Endodermal cell (in vitro differentiated cells): Measurements from ENCODE around the gene ZNF771. TPM values are rescaled to one million over a fixed set of nuclear protein-coding genes. Genes with fewer than 3 reads are reported as not detected.

ENCODE experiments used
- DNase-seq: peaks from one replicate; pipeline ENCODE4 v3.0.0-alpha.2; 2017
- H3K27ac ChIP-seq: 2 replicates; pipeline ENCODE4 v1.5.1; 2013; ENCODE audit warnings: mild to moderate bottlenecking, low read depth, low read length, moderate library complexity
- H3K27me3 ChIP-seq: 2 replicates; pipeline ENCODE4 v1.6.1; 2013; ENCODE audit warnings: mild to moderate bottlenecking, low read length, moderate library complexity; ENCODE audit not compliant: insufficient read depth, control insufficient read depth, poor library complexity, severe bottlenecking
- H3K36me3 ChIP-seq: 2 replicates; pipeline ENCODE4 v1.7.0; 2013; ENCODE audit warnings: mild to moderate bottlenecking, low read length, moderate library complexity; ENCODE audit not compliant: control insufficient read depth, insufficient read depth
- H3K4me1 ChIP-seq: one replicate; pipeline ENCODE4 v1.7.0; 2013; ENCODE audit warnings: low read length; ENCODE audit not compliant: control insufficient read depth, insufficient read depth
- H3K4me3 ChIP-seq: 2 replicates; pipeline ENCODE4 v1.5.1; 2013; ENCODE audit warnings: mild to moderate bottlenecking, low read length, moderate library complexity
- H3K9ac ChIP-seq: 2 replicates; pipeline ENCODE4 v1.6.1; 2013; ENCODE audit warnings: mild to moderate bottlenecking, low read length, moderate library complexity; ENCODE audit not compliant: poor library complexity, severe bottlenecking; ENCODE audit errors: extremely low read depth
- H3K9me3 ChIP-seq: 2 replicates; pipeline ENCODE4 v1.6.1; 2013; ENCODE audit warnings: mild to moderate bottlenecking, low read length, moderate library complexity; ENCODE audit not compliant: control insufficient read depth
- H3K27ac Mint-ChIP-seq: 2 replicates; pipeline ENCODE4 v1.8.0; 2020; ENCODE audit warnings: mixed read lengths
- H3K27me3 Mint-ChIP-seq: 2 replicates; pipeline ENCODE4 v1.8.0; 2021; ENCODE audit warnings: mild to moderate bottlenecking, mixed read lengths; ENCODE audit not compliant: insufficient read depth
- H3K36me3 Mint-ChIP-seq: 2 replicates; pipeline ENCODE4 v1.8.0; 2020; ENCODE audit warnings: low read depth, mixed read lengths
- H3K4me1 Mint-ChIP-seq: 2 replicates; pipeline ENCODE4 v1.8.0; 2020; ENCODE audit warnings: mixed read lengths
- H3K4me3 Mint-ChIP-seq: 2 replicates; pipeline ENCODE4 v1.8.0; 2020; ENCODE audit warnings: mild to moderate bottlenecking, moderate library complexity, mixed read lengths
- H3K9me3 Mint-ChIP-seq: 2 replicates; pipeline ENCODE4 v1.8.0; 2020; ENCODE audit warnings: mild to moderate bottlenecking, mixed read lengths
- WGBS, 2 experiments: methylation state at CpG; one replicate each; pipeline versions ENCODE4 v1.1.5 to v1.1.7; 2013; ENCODE audit warnings: missing lambda C conversion rate in 2 of 2, mixed read lengths in 1 of 2; ENCODE audit not compliant: insufficient coverage in 1 of 2, insufficient read length in 1 of 2; 5-methylcytosine and 5-hydroxymethylcytosine counted together
- total RNA-seq, 2 donors: library from RNA; stranded (reverse); fragmentation: NEBNext Ultra II Directional in 1 of 2; extraction: Animal tissue kit (Norgen Biotek cat#: 25700) in 1 of 2; gene quantifications; 2 replicates in 1 of 2; 3 replicates in 1 of 2; pipeline ENCODE4 v1.2.1, GENCODE V29; 2021
- TF ChIP-seq, protein P1 (sequence below): fragments of 200-600 bp; sonication (generic); conservative IDR thresholded peaks from 2 replicates; pipeline ENCODE4 v1.5.0; 2021; ENCODE audit warnings: antibody characterized with exemption, mild to moderate bottlenecking

ZNF771 gene
- total RNA-seq, 2 donors from 2014 or later, result 14.7 to 16.6 TPM

DNA sequence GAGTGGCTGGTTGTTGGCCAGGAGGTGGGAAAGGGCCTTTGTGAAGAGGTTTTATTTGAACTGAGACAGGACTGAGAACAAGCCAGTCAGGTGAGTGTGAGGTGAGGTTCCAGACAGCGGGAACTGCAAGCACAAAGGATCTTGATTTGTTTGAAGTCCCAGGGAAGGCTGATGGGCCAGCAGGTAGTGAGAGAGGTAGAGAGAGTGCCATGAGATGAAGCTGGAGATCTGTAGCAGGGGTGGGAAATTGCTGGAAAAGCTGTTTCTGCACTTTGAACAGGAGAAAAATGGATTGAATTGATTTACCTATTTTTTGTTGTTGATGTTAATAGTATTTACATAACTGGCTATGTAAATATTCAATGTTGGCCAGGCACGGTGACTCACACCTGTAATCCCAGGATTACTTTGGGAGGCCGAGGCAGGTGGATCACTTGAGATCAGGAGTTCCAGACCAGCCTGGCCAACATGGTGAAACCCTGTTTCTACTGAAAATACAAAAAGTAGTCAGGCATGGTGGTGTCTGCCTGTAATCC is 30.2 kb downstream of the ZNF771 start:
- no peak overlapping the region for H3K27ac ChIP-seq
- H3K27ac Mint-ChIP-seq, result peak overlapping the region; percentile 92
- no peaks in the 10 kb centered on the region for H3K36me3 Mint-ChIP-seq
- peaks cover 3% of the 10 kb centered on the region for H3K9me3 Mint-ChIP-seq
- WGBS, 2 experiments, result 63 to 75% methylated on average over 3 of the region's 3 CpGs
- H3K4me3 ChIP-seq, result no peak overlapping the region
- peak; percentile 77 for DNase-seq
- TF ChIP-seq, protein P1, sequence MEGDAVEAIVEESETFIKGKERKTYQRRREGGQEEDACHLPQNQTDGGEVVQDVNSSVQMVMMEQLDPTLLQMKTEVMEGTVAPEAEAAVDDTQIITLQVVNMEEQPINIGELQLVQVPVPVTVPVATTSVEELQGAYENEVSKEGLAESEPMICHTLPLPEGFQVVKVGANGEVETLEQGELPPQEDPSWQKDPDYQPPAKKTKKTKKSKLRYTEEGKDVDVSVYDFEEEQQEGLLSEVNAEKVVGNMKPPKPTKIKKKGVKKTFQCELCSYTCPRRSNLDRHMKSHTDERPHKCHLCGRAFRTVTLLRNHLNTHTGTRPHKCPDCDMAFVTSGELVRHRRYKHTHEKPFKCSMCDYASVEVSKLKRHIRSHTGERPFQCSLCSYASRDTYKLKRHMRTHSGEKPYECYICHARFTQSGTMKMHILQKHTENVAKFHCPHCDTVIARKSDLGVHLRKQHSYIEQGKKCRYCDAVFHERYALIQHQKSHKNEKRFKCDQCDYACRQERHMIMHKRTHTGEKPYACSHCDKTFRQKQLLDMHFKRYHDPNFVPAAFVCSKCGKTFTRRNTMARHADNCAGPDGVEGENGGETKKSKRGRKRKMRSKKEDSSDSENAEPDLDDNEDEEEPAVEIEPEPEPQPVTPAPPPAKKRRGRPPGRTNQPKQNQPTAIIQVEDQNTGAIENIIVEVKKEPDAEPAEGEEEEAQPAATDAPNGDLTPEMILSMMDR, result no peak
- H3K4me1 Mint-ChIP-seq, result peaks cover 3% of the 10 kb centered on the region
- peaks cover 38% of the 10 kb centered on the region for H3K27me3 Mint-ChIP-seq
- H3K9me3 ChIP-seq, result no peaks in the 10 kb centered on the region
- H3K27me3 ChIP-seq, result no peaks in the 10 kb centered on the region
- H3K9ac ChIP-seq, result peak overlapping the region; percentile 21
- no peaks in the 10 kb centered on the region for H3K4me1 ChIP-seq
- H3K36me3 ChIP-seq, result no peaks in the 10 kb centered on the region
- no peak overlapping the region for H3K4me3 Mint-ChIP-seq

DNA sequence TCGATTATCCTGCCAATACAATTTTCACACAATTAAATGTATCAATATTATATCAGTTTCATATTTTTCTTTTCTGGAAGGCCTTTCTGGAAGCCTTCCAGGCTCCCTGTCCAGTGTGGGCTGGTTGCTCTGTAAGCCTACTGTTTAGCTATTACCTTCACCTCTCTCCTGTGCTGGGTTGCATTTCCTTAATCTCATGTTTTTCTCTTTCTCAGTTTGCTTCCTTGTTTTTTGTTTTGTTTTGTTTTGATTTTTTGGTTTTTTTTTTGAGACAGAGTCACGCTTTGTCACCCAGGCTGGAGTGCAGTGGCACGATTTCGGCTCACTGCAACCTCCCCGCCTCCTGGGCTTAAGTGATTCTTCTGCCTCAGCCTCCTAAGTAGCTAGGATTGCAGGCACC is 31.4 kb downstream of the ZNF771 start:
- WGBS, 2 experiments, result 82 to 91% methylated on average over 2 to 5 of the region's 5 CpGs
- peaks cover 4% of the 10 kb centered on the region for H3K9me3 Mint-ChIP-seq
- Histone ChIP-seq H3K4me3 (no peak overlapping the region), H3K9me3 (no peaks in the 10 kb centered on the region), H3K9ac (no peak overlapping the region), H3K27ac (no peak overlapping the region), H3K27me3 (no peaks in the 10 kb centered on the region), H3K36me3 (peaks cover 7% of the 10 kb centered on the region), H3K4me1 (no peaks in the 10 kb centered on the region)
- H3K4me1 Mint-ChIP-seq, result peaks cover 3% of the 10 kb centered on the region
- H3K27ac Mint-ChIP-seq, result no peak overlapping the region
- no peak overlapping the region for H3K4me3 Mint-ChIP-seq
- H3K27me3 Mint-ChIP-seq, result peaks cover 26% of the 10 kb centered on the region
- DNase-seq, result no peak
- H3K36me3 Mint-ChIP-seq, result peaks cover 9% of the 10 kb centered on the region
- TF ChIP-seq, protein P1, result no peak

DNA sequence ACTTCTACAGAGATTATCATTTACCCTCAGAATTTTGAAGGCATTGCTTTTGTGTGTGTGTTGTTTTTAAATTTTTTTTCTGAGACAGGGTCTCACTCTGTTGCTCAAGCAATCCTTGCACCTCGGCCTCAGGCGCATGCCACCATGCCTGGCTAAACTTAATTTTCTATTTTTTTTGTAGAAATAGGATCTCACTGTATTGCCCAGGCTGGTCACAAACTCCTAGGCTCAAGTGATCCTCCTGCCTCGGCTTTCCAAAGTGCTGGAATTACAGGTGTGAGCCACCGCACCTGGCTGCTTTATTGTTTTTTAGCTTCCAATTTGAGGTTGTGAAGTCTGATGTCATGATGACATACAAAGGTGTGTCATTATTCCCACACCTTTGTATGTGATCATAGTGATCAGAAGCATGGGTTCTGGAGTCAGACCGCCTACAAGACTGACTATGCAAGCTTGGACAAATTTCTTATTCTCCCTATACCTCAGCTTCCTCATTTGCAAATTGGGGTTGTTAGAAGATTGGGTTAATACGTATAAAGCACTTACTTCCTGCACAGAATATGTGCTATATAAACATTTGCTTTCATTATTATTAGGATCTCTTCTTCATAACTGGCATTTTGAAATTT is 32.4 kb downstream of the ZNF771 start:
- Mint-ChIP-seq H3K27ac (no peak overlapping the region), H3K27me3 (peaks cover 16% of the 10 kb centered on the region), H3K4me3 (no peak overlapping the region), H3K36me3 (peaks cover 19% of the 10 kb centered on the region), H3K9me3 (peaks cover 9% of the 10 kb centered on the region), H3K4me1 (peaks cover 3% of the 10 kb centered on the region)
- Histone ChIP-seq H3K4me3 (no peak overlapping the region), H3K36me3 (peaks cover 14% of the 10 kb centered on the region), H3K9me3 (peaks cover 8% of the 10 kb centered on the region), H3K27me3 (no peaks in the 10 kb centered on the region), H3K9ac (no peak overlapping the region), H3K4me1 (peaks cover 2% of the 10 kb centered on the region), H3K27ac (no peak overlapping the region)
- no peak for DNase-seq
- WGBS, 2 experiments, result 93 to 98% methylated on average over 5 of the region's 6 CpGs
- TF ChIP-seq, protein P1, result no peak
